CD4-positive, CD25-positive, alpha-beta regulatory T cell (primary cell): ENCODE measurements around the gene ANGPTL8. TPM values are rescaled to one million over a fixed set of nuclear protein-coding genes. Genes with fewer than 3 reads are reported as not detected.
A peak's percentile ranks its signal among the peaks of the same experiment; 100 is the strongest.

Source experiments
- ATAC-seq, 2 donors: fragments of 150-1000 bp; cut with Tn5 transposase; one replicate each; pipeline ENCODE4 v1.10.0; 2021; ENCODE audit warnings: low read depth in 2 of 2, moderate number of reproducible peaks in 2 of 2, moderate library complexity in 1 of 2
- DNase-seq, 3 donors: peaks; one replicate each; pipeline versions ENCODE4 v3.0.0 to v3.0.0-alpha.2; 2012 to 2022; ENCODE audit warnings: mixed read lengths in 1 of 3
- H3K27ac ChIP-seq: one replicate; pipeline ENCODE4 v1.7.0; 2013; ENCODE audit warnings: mild to moderate bottlenecking, low read length; ENCODE audit not compliant: insufficient read depth, poor library complexity, severe bottlenecking
- H3K27me3 ChIP-seq: one replicate; pipeline ENCODE4 v1.7.0; 2013; ENCODE audit warnings: low read length; ENCODE audit not compliant: control insufficient read depth, insufficient read depth
- H3K36me3 ChIP-seq: one replicate; pipeline ENCODE4 v1.7.0; 2013; ENCODE audit warnings: mild to moderate bottlenecking, low read length, moderate library complexity; ENCODE audit not compliant: control insufficient read depth, insufficient read depth
- H3K4me1 ChIP-seq: 2 replicates; pipeline ENCODE4 v1.7.0; 2013; ENCODE audit warnings: mild to moderate bottlenecking, low read length; ENCODE audit not compliant: insufficient read depth, control insufficient read depth, poor library complexity, severe bottlenecking
- H3K4me3 ChIP-seq: one replicate; pipeline ENCODE4 v1.7.0; 2013; ENCODE audit warnings: low read depth, mild to moderate bottlenecking, low read length, moderate library complexity
- H3K9me3 ChIP-seq, 2 experiments: 1 replicate in 1 of 2; 2 replicates in 1 of 2; pipeline ENCODE4 v1.7.0; 2013; ENCODE audit warnings: low read length in 2 of 2, mild to moderate bottlenecking in 1 of 2, moderate library complexity in 1 of 2; ENCODE audit not compliant: control insufficient read depth in 2 of 2
- H3K27ac Mint-ChIP-seq, 3 donors: one replicate each; pipeline ENCODE4 v1.8.0; 2020 to 2022; ENCODE audit warnings: mild to moderate bottlenecking in 3 of 3, mixed read lengths in 3 of 3, moderate library complexity in 2 of 3
- H3K27me3 Mint-ChIP-seq: one replicate; pipeline ENCODE4 v1.8.0; 2022; ENCODE audit warnings: mild to moderate bottlenecking, mixed read lengths
- H3K36me3 Mint-ChIP-seq: one replicate; pipeline ENCODE4 v1.8.0; 2020; ENCODE audit warnings: mixed read lengths
- H3K4me1 Mint-ChIP-seq, 4 donors: one replicate each; pipeline ENCODE4 v1.8.0; 2020 to 2022; ENCODE audit warnings: mixed read lengths in 4 of 4, mild to moderate bottlenecking in 1 of 4
- H3K4me3 Mint-ChIP-seq, 4 donors: one replicate each; pipeline ENCODE4 v1.8.0; 2020 to 2022; ENCODE audit warnings: mild to moderate bottlenecking in 4 of 4, mixed read lengths in 4 of 4, moderate library complexity in 3 of 4
- H3K9me3 Mint-ChIP-seq, 7 donors: one replicate each; pipeline ENCODE4 v1.8.0; 2020 to 2022; ENCODE audit warnings: mixed read lengths in 7 of 7, mild to moderate bottlenecking in 3 of 7, moderate library complexity in 2 of 7
- polyA plus RNA-seq, 4 donors: library from polyadenylated mRNA; unstranded; fragments of 300-500 nt; fragmentation: Illumina TruSeq; gene quantifications; one replicate each; pipeline ENCODE4 v1.2.3, GENCODE V29; 2021
- total RNA-seq: library from RNA; stranded (reverse); gene quantifications from one replicate; pipeline ENCODE4 v1.2.3, GENCODE V29; 2022

Gene ANGPTL8
- total and polyA plus RNA-seq, 5 donors from 2014 or later, result not detected

- Mint-ChIP-seq H3K36me3 (no peaks in the 10 kb centered on the region), H3K27me3 (peaks cover 8% of the 10 kb centered on the region), H3K9me3 (no peaks in the 10 kb centered on the region), H3K4me3 (peak overlapping the region; percentile 58 to 86 (median 74)), H3K27ac (no peak overlapping the region), H3K4me1 (peaks cover 0 to 6% (median 0%) of the 10 kb centered on the region in 4 donors)
- ATAC-seq (no peak), DNase-seq (no peak)
- Histone ChIP-seq H3K36me3 (no peaks in the 10 kb centered on the region), H3K4me3 (no peak overlapping the region), H3K4me1 (peaks cover 9% of the 10 kb centered on the region), H3K27me3 (peaks cover 5% of the 10 kb centered on the region), H3K27ac (no peak overlapping the region), H3K9me3 (no peaks in the 10 kb centered on the region)
These were observed 22.1 kb downstream of the ANGPTL8 start for GRCh38 chr19:11261431-11261970.

DNA sequence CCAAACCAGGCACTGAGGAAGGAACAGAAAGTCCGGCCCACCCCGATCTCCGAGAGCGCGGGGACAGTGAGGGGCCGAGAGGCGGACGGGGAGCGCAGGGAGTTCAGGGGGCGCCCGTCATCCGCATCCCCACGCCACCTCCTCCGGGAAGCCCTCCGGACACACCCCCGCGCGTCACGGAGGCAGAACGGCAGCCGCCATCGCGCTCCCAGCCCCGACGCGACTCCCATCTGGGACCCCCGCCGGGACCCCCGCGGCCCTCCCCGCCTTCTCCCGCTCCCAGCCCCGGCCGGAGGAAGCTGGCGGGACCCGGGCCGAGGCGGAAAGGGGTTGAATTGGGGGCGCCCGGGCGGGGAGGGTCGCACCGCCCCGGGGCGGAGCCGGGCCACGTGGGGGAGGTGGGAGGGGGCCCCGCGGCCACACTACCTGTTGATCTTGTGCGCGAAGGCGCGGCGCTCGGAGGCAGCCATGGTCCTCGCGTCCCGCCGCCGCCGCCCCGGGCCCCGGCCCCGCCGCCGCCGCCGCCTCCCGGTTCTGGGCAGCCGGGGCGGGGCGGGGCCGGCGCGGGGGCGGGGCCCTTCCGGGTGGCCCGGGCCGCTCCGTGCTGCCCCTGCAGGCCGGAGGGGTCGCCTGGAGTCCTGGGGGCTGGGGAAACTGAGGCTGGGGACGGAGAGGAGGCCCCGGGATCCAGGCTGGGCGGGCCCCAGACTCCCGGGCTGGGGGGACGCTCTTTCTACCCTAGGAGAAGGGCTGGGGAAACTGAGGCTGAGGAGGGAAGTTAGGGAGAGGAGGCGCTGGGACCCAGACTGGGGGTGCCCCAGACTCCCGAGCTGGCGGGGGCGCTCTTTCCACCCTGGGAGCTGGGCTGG is 22.8 kb downstream of the ANGPTL8 start, which contains the start of gene DOCK6:
TSS of gene DOCK6 (minus strand) at position 554 of the 869 bp plus-strand sequence. CDS start at position 470, 84 bp downstream.
- peaks cover 9% of the 10 kb centered on the region for H3K4me1 ChIP-seq
- Mint-ChIP-seq H3K27ac (peak within 1 kb of the TSS in 1 of 3 donors; percentile 65), H3K9me3 (peaks cover 0 to 2% (median 0%) of the 10 kb centered on the region in 7 donors), H3K27me3 (peaks cover 14% of the 10 kb centered on the region), H3K4me3 (peak within 1 kb of the TSS; percentile 58 to 87 (median 81)), H3K36me3 (no peaks in the 10 kb centered on the region), H3K4me1 (peaks cover 0 to 6% (median 0%) of the 10 kb centered on the region in 4 donors)
- H3K27ac ChIP-seq, result no peak within 1 kb of the TSS
- no peak within 1 kb of the TSS for H3K4me3 ChIP-seq
- H3K27me3 ChIP-seq, result peaks cover 5% of the 10 kb centered on the region
- DNase-seq (no peak), ATAC-seq (peak; percentile 31 to 57)
- H3K36me3 ChIP-seq, result no peaks in the 10 kb centered on the region
- no peaks in the 10 kb centered on the region for H3K9me3 ChIP-seq

- Histone ChIP-seq H3K27ac (no peak overlapping the region), H3K9me3 (no peaks in the 10 kb centered on the region), H3K4me1 (peaks cover 9% of the 10 kb centered on the region), H3K36me3 (no peaks in the 10 kb centered on the region), H3K27me3 (peaks cover 5% of the 10 kb centered on the region), H3K4me3 (no peak overlapping the region)
- Mint-ChIP-seq H3K36me3 (no peaks in the 10 kb centered on the region), H3K27ac (peak overlapping the region in 1 of 3 donors; percentile 81), H3K27me3 (peaks cover 25% of the 10 kb centered on the region), H3K9me3 (peaks cover 0 to 3% (median 0%) of the 10 kb centered on the region in 7 donors), H3K4me3 (peak overlapping the region in 1 of 4 donors; percentile 77), H3K4me1 (peaks cover 0 to 6% (median 0%) of the 10 kb centered on the region in 4 donors)
- DNase-seq (no peak), ATAC-seq (no peak)
These were observed 24.3 kb downstream of the ANGPTL8 start for GRCh38 chr19:11263726-11264125.

DNA sequence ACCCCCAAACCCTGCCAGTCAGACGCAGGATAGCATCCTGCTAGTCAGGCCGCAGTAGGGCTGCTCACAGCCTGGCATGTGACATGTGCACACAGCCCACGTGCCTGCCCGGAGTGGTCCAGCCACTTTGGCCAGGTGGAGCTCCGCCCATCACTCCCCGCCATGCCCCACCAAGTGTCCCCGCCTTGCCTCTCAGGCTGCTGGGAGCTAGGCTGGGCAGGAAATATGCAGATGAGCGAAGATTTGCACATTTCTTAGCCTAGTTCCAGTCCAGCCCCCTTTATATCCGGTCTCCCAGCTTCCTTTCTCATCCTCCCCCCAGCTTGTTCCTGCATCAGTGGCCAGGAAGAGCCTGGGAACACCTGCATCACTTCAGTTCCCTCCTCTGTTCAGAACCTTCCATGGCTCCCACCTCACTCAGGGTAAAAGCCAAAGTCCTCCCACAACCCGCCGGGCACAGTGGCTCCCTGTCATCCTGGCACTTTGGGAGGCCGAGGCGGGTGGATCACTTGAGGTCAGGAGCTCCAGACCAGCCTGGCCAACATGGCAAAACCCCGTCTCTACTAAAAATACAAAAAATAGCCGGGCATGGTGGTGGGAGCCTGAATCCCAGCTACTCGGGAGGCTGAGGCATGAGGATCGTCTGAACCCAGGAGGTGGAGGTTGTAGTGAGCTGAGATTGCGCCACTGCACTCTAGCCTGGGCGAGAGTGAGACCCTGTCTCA is 25.2 kb downstream of the ANGPTL8 start:
- peak overlapping the region in 2 of 3 donors; percentile 6 to 72 for H3K27ac Mint-ChIP-seq
- H3K9me3 ChIP-seq, result no peaks in the 10 kb centered on the region
- no peak overlapping the region for H3K4me3 ChIP-seq
- H3K4me1 Mint-ChIP-seq, result peaks cover 0 to 6% (median 0%) of the 10 kb centered on the region in 4 donors
- DNase-seq, result no peak
- no peaks in the 10 kb centered on the region for H3K36me3 ChIP-seq
- peaks cover 7% of the 10 kb centered on the region for H3K27me3 ChIP-seq
- H3K4me1 ChIP-seq, result peaks cover 9% of the 10 kb centered on the region
- peaks cover 0 to 3% (median 0%) of the 10 kb centered on the region in 7 donors for H3K9me3 Mint-ChIP-seq
- H3K27ac ChIP-seq, result no peak overlapping the region
- peak overlapping the region; percentile 44 to 78 (median 62) for H3K4me3 Mint-ChIP-seq
- peaks cover 28% of the 10 kb centered on the region for H3K27me3 Mint-ChIP-seq
- no peaks in the 10 kb centered on the region for H3K36me3 Mint-ChIP-seq
- ATAC-seq, result no peak

- Mint-ChIP-seq H3K27me3 (peaks cover 28% of the 10 kb centered on the region), H3K27ac (peak overlapping the region; percentile 34 to 81 (median 72)), H3K36me3 (no peaks in the 10 kb centered on the region), H3K4me3 (peak overlapping the region in 2 of 4 donors; percentile 48 to 64), H3K9me3 (peaks cover 0 to 3% (median 0%) of the 10 kb centered on the region in 7 donors), H3K4me1 (peaks cover 0 to 6% (median 0%) of the 10 kb centered on the region in 4 donors)
- no peak for ATAC-seq
- Histone ChIP-seq H3K9me3 (no peaks in the 10 kb centered on the region), H3K4me3 (no peak overlapping the region), H3K27ac (no peak overlapping the region), H3K27me3 (peaks cover 7% of the 10 kb centered on the region), H3K36me3 (no peaks in the 10 kb centered on the region), H3K4me1 (peaks cover 9% of the 10 kb centered on the region)
- DNase-seq, result no peak
These were observed 25.9 kb downstream of the ANGPTL8 start for GRCh38 chr19:11265177-11265784.

GRCh38 chr19:11265785-11266236 is 26.4 kb downstream of the ANGPTL8 start:
- Histone ChIP-seq H3K4me3 (no peak overlapping the region), H3K27ac (no peak overlapping the region), H3K27me3 (peaks cover 7% of the 10 kb centered on the region), H3K9me3 (no peaks in the 10 kb centered on the region), H3K4me1 (peaks cover 9% of the 10 kb centered on the region), H3K36me3 (no peaks in the 10 kb centered on the region)
- Mint-ChIP-seq H3K4me1 (peaks cover 0 to 6% (median 0%) of the 10 kb centered on the region in 4 donors), H3K36me3 (no peaks in the 10 kb centered on the region), H3K4me3 (no peak overlapping the region), H3K9me3 (peaks cover 0 to 3% (median 0%) of the 10 kb centered on the region in 7 donors), H3K27me3 (peaks cover 28% of the 10 kb centered on the region), H3K27ac (no peak overlapping the region)
- DNase-seq, result no peak
- ATAC-seq, result no peak
